Neural cell (in vitro differentiated cells): Measurements from ENCODE around the gene REPS2.

Experiments
- EP300 ChIP-seq: fragments of 450-650 bp; conservative IDR thresholded peaks from 2 replicates; pipeline ENCODE4 v1.6.1; 2014; ENCODE audit warnings: antibody characterized with exemption, mild to moderate bottlenecking, moderate library complexity; ENCODE audit not compliant: poor library complexity, severe bottlenecking
- POLR2AphosphoS5 ChIP-seq: IDR thresholded peaks from 2 replicates; pipeline ENCODE4 v1.6.1; 2012
- TAF1 ChIP-seq: IDR thresholded peaks from 2 replicates; pipeline ENCODE4 v1.6.1; 2012; ENCODE audit warnings: low read depth
- TF ChIP-seq, protein P1 (sequence below): fragments of 450-650 bp; IDR thresholded peaks from 2 replicates; pipeline ENCODE4 v1.5.1; 2014; ENCODE audit warnings: antibody characterized with exemption, mild to moderate bottlenecking, moderate library complexity; ENCODE audit not compliant: poor library complexity, severe bottlenecking

DNA sequence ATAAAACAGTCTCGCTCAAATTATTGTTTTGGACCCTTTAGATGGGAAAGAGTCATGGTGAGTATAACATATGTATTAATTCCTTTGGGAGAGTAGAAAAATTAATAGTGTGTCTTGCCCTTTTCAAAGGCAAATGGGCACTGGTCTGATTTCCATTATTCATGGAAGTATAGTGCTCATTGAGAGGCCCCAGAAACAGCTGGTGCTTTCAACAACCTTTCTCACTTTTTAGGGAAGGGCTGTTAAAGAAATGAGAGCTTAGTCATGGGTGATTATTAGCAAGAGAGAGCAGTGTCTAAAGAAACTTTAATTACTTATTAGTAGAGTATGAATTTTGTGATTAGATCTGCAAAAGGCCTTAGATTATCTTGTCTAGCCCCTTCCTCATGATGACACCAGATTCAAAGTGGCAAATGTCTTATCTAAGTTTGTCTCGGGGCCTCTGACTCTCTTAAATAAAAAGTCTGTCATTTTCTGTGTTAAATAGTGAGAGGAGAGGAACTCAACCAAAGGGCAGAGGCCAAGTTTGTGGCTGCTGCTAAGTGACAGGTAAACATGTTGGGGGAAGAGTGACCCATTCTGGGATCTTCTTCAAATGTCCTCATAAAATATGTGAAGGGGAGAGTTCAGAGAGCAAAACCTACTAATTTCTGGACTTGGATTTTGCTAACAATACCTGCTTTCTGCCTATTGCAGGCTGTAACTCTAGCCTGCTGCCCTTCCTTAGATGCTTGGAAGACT is 110.6 kb downstream of the REPS2 start:
- TF ChIP-seq, protein P1, sequence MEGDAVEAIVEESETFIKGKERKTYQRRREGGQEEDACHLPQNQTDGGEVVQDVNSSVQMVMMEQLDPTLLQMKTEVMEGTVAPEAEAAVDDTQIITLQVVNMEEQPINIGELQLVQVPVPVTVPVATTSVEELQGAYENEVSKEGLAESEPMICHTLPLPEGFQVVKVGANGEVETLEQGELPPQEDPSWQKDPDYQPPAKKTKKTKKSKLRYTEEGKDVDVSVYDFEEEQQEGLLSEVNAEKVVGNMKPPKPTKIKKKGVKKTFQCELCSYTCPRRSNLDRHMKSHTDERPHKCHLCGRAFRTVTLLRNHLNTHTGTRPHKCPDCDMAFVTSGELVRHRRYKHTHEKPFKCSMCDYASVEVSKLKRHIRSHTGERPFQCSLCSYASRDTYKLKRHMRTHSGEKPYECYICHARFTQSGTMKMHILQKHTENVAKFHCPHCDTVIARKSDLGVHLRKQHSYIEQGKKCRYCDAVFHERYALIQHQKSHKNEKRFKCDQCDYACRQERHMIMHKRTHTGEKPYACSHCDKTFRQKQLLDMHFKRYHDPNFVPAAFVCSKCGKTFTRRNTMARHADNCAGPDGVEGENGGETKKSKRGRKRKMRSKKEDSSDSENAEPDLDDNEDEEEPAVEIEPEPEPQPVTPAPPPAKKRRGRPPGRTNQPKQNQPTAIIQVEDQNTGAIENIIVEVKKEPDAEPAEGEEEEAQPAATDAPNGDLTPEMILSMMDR = no peak
- no peak for TF ChIP-seq TAF1
- TF ChIP-seq POLR2AphosphoS5 = no peak
- no peak for TF ChIP-seq EP300
